Epithelial cell of prostate (primary cell): ENCODE data around the gene CYP24A1.
"Not testable (repeated sequence)": the region's sequence is repeated elsewhere in the genome, so short reads cannot be mapped to it uniquely, and the experiment has no call there.

ENCODE experiments used
- DNase-seq: peaks from one replicate; pipeline ENCODE4 v3.0.0-alpha.2; 2011; ENCODE audit warnings: low read depth, low spot score
- H3K27ac ChIP-seq: fragments of 450-650 bp; 2 replicates; pipeline ENCODE4 v1.5.1; 2017; ENCODE audit warnings: mild to moderate bottlenecking

CYP24A1 gene

GRCh38 chr20:54138427-54138826, 35.4 kb downstream of the CYP24A1 start:
- DNase-seq = no peak
- H3K27ac ChIP-seq = no peak overlapping the region

GRCh38 chr20:54137115-54137514, 36.7 kb downstream of the CYP24A1 start:
- H3K27ac ChIP-seq = no peak overlapping the region
- no peak for DNase-seq

GRCh38 chr20:54134445-54135220, 39.2 kb downstream of the CYP24A1 start:
- H3K27ac ChIP-seq = peak overlapping the region; percentile 85

GRCh38 chr20:54133434-54134427, 40.1 kb downstream of the CYP24A1 start:
- H3K27ac ChIP-seq = peak overlapping the region; percentile 85
- no peak for DNase-seq

More at GRCh38 chr20:54134445-54135220, 39.2 kb downstream of the CYP24A1 start:
- peak; percentile 95 for DNase-seq

- H3K27ac ChIP-seq = peak overlapping the region; percentile 85
- peak; percentile 100 for DNase-seq
Observed at GRCh38 chr20:54132612-54133433, 41.0 kb downstream of the CYP24A1 start.

- H3K27ac ChIP-seq = peak overlapping the region; percentile 85
- DNase-seq = no peak
Observed at GRCh38 chr20:54131675-54132611, 41.8 kb downstream of the CYP24A1 start.

- not testable (repeated sequence) for DNase-seq, H3K27ac ChIP-seq
Observed at GRCh38 chr20:54131125-54131524, 42.7 kb downstream of the CYP24A1 start.

- no peak overlapping the region for H3K27ac ChIP-seq
- DNase-seq = no peak
Observed at GRCh38 chr20:54129350-54129749, 44.4 kb downstream of the CYP24A1 start.

- peak overlapping the region; percentile 26 for H3K27ac ChIP-seq
- DNase-seq = no peak
Observed at GRCh38 chr20:54127855-54128574, 45.8 kb downstream of the CYP24A1 start.

GRCh38 chr20:54126806-54127655, 46.8 kb downstream of the CYP24A1 start:
- no peak for DNase-seq
- peak overlapping the region; percentile 26 for H3K27ac ChIP-seq

GRCh38 chr20:54126328-54126727, 47.5 kb downstream of the CYP24A1 start:
- DNase-seq, H3K27ac ChIP-seq: not testable (repeated sequence)

GRCh38 chr20:54123587-54124180, 50.1 kb downstream of the CYP24A1 start:
- peak; percentile 100 for DNase-seq
- H3K27ac ChIP-seq = peak overlapping the region; percentile 94

- no peak for DNase-seq
- H3K27ac ChIP-seq = peak overlapping the region; percentile 94
Observed at GRCh38 chr20:54122681-54123586, 50.9 kb downstream of the CYP24A1 start.

GRCh38 chr20:54122189-54122588, 51.6 kb downstream of the CYP24A1 start:
- DNase-seq = peak; percentile 70
- peak overlapping the region; percentile 94 for H3K27ac ChIP-seq

GRCh38 chr20:54119744-54120143, 54.0 kb downstream of the CYP24A1 start:
- no peak for DNase-seq
- H3K27ac ChIP-seq = no peak overlapping the region
